GM19043 (cell line): Measurements from ENCODE around the gene MMP15.
A peak's percentile ranks its signal among the peaks of the same experiment; 100 is the strongest.
"Not testable (repeated sequence)": the region's sequence is repeated elsewhere in the genome, so short reads cannot be mapped to it uniquely, and the experiment has no call there.

Experiments
- ATAC-seq: cut with Tn5 transposase; IDR thresholded peaks from one replicate; pipeline ENCODE4 v1.9.1; 2021; ENCODE audit warnings: low read depth; ENCODE audit not compliant: unreplicated experiment

Gene MMP15

GRCh38 chr16:57995721-57996405, 29.7 kb upstream of the MMP15 start:
- no peak for ATAC-seq

GRCh38 chr16:57996406-57997175, 29.0 kb upstream of the MMP15 start:
- no peak for ATAC-seq

- no peak for ATAC-seq
These were observed 28.4 kb upstream of the MMP15 start for GRCh38 chr16:57997176-57997527.

- ATAC-seq = no peak
These were observed 27.9 kb upstream of the MMP15 start for GRCh38 chr16:57997528-57998265.

- ATAC-seq = no peak
These were observed 27.1 kb upstream of the MMP15 start for GRCh38 chr16:57998486-57998885.

- ATAC-seq = no peak
These were observed 26.6 kb upstream of the MMP15 start for GRCh38 chr16:57998992-57999365.

GRCh38 chr16:57999366-57999970, 26.1 kb upstream of the MMP15 start:
- ATAC-seq = no peak

- ATAC-seq = peak; percentile 6
These were observed 25.4 kb upstream of the MMP15 start, which contains the start of gene ZNF319 for GRCh38 chr16:57999971-58000705. TSS of gene ZNF319 (minus strand) at chr16:58000672. CDS start at chr16:57998265, 2,407 bp downstream.

- ATAC-seq = peak; percentile 67
These were observed 24.6 kb upstream of the MMP15 start, which contains the start of gene USB1 for GRCh38 chr16:58000706-58001676. TSS of gene USB1 (plus strand) at chr16:58001407. CDS start at chr16:58001484, 77 bp downstream.

- no peak for ATAC-seq
These were observed 23.7 kb upstream of the MMP15 start for GRCh38 chr16:58001781-58002415.

GRCh38 chr16:58002416-58002800, 23.1 kb upstream of the MMP15 start:
- ATAC-seq = no peak

GRCh38 chr16:58002936-58003335, 22.6 kb upstream of the MMP15 start:
- no peak for ATAC-seq

- ATAC-seq = not testable (repeated sequence)
These were observed 20.8 kb upstream of the MMP15 start for GRCh38 chr16:58004736-58005135.

GRCh38 chr16:58009856-58010416, 15.6 kb upstream of the MMP15 start:
- ATAC-seq = no peak

- no peak for ATAC-seq
These were observed 14.7 kb upstream of the MMP15 start for GRCh38 chr16:58010886-58011285.

GRCh38 chr16:58011652-58012051, 13.9 kb upstream of the MMP15 start:
- no peak for ATAC-seq

- ATAC-seq = no peak
These were observed 13.1 kb upstream of the MMP15 start for GRCh38 chr16:58012481-58012880.

GRCh38 chr16:58013201-58013956, 12.2 kb upstream of the MMP15 start:
- no peak for ATAC-seq
